GM18870 (cell line): ENCODE results near the gene ART5.

ENCODE experiments used
- ATAC-seq: cut with Tn5 transposase; IDR thresholded peaks from one replicate; pipeline ENCODE4 v1.9.1; 2021; ENCODE audit warnings: moderate library complexity; ENCODE audit not compliant: unreplicated experiment

ART5 gene, protein sequence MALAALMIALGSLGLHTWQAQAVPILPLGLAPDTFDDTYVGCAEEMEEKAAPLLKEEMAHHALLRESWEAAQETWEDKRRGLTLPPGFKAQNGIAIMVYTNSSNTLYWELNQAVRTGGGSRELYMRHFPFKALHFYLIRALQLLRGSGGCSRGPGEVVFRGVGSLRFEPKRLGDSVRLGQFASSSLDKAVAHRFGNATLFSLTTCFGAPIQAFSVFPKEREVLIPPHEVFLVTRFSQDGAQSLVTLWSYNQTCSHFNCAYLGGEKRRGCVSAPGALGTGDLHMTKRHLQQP

DNA sequence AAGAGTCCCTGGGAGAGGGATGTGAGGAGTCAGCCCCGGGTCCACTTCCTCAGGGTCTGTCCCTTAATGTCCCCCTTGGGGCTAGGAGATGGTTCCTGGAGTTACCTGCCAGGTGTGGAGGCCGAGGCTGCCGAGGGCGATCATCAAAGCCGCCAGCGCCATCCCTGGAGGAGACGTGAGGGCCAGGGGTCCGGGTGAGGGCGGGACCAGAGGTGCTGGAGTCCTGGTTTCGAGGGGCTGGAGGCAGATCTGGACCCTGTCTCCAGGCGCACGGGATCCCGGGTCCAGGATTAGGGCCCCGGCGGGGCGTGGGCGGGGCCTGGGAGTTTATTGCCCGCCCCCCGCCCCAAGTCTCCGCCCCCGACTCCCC lies at the start of gene ART5:
TSS of gene ART5 (minus strand) at position 292 of the 370 bp plus-strand sequence. CDS start at position 162, 130 bp downstream.
- no peak for ATAC-seq

DNA sequence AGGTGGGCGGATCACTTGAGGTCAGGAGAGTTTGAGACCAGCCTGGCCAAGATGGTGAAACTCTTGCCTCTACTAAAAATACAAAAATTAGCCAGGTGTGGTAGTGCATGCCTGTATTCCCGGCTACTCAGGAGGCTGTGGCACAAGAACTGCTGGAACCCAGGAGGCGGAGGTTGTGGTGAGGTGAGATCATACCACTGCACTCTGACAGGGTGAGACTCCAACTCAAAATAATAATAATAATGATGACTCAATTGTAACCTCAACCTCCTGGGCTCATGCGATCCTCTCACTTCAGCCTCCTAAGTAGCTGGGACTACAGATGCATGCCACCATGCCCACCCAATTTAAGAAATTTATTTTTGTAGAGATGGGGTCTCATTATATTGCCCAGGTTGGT lies 45.0 kb upstream of the ART5 start:
- ATAC-seq = no peak

DNA sequence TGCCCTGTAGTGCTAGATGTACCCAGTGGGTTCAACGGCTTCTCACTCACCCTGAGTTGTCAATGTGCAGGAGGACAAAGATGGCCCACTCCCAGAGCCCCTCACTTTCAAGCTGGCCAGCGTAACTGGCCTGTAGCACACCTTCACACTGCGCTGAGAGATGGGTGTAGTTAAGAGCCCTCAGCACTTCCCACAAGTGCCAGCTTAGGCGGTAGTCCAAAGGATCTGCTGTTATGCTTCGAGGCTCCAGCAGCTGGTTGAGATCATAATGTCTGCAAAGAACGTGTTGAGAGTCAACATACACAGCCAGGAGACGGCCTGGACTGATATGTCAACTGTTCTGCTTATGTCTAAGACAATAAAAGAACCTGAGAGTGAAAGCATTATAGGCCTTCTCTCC lies 44.1 kb upstream of the ART5 start:
- ATAC-seq = no peak

DNA sequence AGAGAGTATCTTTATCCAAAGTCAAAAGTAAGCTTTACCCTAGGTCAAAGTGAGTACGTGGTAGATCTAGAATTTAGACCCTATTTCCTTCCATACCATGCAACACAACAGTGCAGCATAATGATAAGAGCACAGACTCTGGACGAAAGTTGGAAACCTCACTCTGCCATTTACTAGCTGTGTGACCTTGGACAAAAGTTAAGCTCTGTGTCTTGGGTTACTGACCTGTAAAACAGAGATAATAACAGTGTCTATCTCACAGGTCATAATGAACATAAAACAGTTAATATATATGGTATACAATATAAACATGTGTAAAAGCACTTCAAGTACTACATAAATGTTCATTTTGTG lies 43.0 kb upstream of the ART5 start:
- no peak for ATAC-seq

DNA sequence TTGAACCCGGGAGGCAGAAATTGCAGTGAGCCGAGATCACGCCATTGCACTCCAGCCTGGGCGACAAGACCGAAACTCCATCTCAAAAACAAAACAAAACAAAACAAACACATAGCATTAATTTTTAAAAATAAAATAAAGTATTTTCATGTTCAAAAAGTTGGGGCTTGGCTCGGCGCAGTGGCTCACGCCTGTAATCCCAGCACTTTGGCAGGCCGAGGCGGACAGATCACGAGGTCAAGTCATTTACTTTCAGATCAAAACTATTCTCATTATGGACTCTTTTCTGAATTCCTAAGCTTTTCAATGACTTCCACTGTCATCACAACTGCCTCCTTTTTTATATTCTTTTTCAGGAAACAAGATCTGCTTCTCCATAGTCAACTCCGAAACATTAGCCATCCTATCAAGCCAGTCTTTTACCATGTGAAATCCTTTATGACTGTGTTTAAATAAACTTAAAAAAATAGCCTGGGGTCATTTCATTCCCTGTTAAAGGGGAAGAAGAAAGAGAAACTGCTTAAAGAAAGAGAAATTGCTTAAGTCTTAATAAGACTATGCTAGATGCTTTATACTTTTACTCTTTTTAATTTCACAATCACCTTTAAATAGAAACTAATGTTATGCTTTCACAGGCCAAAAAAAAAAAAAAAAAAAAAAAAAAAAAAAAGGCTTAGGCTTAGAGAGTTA lies 42.5 kb upstream of the ART5 start:
- ATAC-seq = no peak

DNA sequence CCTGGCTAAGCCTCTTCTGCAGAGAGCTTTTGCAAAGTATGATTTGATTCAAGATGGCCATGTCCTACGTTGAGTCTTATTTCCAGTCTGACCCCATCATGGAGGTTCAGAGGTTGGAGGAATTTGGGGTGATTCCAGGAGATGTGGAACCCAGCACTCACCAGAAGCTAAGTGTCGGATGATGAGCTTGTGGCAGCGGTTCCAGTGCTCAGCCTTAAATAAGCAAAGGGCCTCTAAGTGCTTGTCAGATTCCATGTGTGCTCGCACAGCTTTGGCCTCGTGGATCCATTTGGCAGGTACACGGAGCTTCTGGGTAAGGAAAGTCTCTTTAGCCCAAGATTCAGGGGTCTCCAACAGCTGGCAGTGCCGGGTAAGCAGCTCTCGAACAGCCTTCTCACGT lies 41.2 kb upstream of the ART5 start:
- ATAC-seq = no peak

DNA sequence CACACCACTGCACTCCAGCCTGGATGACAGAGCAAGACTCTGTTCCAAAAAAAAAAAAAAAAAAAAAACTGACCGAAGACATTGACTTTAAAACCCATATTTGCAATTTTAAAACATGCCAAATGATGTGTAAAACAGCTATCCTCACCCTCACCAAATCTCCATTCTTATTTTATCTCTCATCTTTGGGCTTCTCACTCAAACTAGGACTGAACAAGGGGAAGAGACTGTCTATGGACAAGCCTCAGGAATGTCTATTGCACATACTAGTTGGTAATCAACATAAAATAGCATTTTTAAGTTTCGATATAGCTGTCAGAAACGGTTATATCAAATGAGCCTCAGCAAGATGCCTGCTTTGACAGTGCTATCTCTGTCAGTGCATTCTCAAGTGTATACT lies 37.3 kb upstream of the ART5 start:
- no peak for ATAC-seq

DNA sequence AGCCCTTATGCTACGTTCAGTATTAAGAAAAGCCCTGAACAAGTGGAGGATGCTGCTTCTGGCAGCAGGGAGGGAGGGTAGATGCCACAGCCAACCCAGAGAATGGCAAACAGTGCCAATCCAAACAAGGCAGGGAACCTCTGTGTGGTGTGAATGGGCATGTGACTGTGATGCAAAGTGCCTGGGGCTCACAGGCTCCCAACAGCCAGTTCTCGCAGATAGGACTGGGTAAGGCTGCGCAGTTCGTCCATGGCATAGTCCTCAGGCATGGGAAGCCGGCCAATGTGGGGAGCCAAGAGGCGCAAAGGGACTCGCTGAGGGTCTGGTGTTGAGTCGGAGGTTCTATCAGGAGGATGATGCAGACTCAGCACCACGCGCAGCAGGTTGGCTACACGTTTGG lies 34.2 kb upstream of the ART5 start:
- no peak for ATAC-seq

DNA sequence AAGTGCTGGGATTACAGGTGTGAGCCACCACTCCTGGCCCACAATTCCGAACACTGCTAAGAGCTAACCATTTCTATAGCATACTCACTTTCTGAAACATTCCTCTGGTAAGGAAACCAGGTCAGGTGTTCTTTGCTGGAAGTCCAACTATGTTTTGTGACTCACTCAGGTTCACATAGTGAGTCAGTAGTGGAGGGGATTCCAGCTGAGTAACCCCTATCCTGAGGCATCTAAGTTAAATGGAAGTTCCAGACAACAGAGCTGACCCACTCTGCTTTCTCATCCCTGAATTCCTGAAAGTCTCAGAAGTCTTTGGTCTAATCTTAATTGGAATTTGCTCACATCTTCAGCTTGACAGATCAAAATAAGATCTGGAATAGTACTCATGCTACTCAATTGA lies 32.4 kb upstream of the ART5 start:
- ATAC-seq = no peak

DNA sequence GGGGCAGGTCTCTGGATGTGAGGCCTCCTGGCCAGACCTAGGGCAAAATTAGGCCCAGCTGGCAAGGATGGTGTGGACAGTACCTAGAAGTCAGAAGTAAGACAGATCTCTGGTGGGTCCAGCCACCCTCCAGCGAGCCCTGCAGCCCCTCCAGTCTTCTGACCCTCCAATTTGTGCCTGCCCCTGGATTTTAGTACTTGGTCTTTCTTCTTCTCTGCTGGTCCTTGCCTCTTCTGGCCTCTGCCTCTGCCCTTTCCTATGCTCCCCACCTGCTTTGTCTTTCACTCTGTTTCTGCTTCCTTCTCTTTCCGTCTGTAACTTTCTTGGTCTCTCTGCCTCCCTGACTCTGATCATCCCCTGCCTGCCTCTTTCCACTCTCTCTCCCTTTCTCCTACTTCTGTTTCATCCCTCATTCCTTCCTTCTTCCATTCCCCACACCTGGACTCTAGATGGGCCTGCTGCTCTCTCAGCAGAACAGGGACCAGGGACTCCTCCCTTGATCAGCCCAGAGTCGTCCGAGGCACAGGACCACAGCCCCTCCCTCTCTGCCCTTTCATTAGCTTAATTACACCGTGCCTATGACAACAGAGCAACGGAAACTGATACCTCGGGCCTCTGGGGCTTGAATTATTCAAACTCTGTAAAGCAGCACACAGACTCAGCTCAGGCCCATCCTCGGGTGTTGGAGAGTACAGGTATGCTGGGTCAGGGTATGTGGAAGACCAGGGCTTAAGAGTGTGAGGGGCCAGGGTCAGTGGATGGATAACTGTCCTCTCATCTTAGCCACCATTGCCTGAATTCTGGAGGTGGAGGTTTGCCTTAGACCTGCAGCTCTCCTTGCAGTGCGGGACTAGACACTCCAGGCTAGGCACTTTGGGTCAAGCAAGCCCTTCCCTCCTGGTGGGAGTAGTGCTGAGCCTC lies 29.8 kb upstream of the ART5 start, which contains the start of gene CHRNA10:
TSS of gene CHRNA10 (minus strand) at position 51 of the 921 bp plus-strand sequence. CDS start 72 bp downstream, outside the sequence.
- no peak for ATAC-seq

DNA sequence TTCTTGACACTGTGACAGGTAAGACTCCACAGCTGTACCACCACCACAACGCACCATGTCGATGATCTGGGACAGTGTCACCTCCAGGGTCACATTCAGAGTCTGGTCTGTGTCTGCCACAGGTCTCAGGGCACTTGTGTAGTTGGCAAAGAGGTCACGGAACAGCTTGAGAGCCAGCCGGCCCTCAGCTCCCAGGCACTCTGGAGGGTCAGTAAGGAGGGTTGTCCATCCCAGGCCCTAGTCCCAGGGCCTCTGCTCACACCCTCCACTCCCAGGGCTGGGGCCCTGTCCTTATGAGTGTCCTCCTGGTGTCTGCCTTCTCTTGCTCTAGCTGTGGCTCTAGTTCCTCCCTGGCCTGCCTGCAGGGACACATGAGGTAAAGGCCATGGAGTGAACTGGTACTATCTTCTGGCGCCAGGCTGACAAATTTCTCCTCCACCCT lies 28.0 kb upstream of the ART5 start:
- ATAC-seq = no peak

DNA sequence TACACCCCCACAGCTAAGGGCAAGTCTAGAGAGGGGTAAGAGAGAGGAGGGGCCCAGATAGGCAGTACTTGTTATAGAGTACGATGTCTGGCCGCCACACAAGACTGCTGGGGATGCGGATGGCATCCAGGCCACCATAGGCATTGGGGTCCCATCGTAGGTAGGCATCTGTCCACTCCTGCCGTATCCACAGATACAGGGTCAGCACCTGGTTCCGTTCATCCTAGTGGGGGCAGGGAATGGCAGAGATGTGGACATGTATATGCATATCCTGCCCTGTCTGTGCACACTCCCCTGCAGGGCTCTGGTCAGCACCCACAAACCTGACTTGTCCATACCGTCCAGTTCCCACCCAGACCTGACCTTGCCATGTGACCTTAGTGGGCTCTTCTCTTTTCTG lies 27.3 kb upstream of the ART5 start:
- no peak for ATAC-seq

DNA sequence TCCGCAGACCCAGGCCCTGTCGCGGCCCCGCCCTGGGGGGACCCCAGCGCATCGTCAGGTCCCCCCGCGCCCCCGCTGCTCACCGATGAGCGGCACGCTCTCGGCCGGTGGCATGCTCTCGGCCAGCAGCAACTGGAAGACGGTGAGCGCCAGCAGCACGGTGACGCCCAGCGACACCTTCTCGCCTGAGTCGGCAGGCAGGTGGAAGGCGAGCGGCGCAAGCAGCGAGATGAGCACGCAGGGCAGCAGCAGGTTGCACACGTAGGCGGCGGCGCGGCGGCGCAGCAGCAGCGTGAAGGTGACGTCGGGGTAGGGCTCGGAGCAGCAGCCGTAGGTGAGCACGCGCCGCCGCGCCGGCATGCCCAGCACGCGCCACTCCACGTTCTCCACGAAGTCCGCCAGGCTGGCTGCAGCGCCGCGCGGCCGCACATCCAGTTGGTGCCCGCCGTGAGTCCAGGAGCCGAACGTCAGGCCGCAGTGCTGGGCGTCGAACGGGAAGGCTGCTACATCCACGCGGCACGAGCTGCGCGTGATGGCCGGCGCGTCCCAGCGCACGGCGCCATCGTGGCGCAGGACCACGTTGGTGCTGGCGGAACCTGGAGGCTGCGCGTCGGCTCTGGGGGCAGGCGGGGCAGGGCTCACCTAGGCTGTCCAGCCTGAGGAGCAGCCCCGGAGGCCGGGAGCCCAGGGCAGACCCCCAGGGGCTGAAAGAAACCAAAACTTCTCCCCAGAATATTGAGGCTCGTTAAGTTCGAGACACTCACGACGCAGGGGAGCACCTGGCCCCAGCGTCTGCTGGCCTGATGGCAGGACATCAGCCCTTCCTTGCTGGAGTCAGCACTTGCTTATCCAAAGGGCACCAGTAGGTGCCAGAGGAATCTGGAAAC lies 25.6 kb upstream of the ART5 start:
- no peak for ATAC-seq

DNA sequence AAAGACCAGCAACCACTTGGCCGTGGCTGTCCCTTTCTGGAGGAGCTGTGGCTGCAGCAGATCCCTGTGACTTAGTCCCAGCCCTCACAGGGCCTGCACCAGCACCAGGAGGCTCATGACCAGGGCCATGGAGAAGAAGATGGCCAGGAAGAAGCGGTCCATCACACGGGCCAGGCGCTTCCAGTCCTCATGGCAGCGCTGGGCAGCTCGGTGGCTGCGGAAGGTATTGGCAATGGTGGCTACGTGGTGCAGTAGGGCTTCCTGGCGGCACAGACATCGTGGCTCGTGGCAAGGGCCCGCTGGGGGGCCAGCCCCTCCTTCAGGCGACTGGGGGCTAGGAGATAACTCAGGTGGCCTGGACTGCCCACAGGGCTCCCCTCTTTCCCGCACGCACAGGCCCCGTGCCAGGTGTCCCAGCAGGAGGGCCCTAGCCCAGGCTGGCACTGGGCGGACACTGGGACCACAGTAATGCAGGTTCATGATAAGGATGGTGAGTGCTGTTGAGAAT lies 24.3 kb upstream of the ART5 start:
- no peak for ATAC-seq

DNA sequence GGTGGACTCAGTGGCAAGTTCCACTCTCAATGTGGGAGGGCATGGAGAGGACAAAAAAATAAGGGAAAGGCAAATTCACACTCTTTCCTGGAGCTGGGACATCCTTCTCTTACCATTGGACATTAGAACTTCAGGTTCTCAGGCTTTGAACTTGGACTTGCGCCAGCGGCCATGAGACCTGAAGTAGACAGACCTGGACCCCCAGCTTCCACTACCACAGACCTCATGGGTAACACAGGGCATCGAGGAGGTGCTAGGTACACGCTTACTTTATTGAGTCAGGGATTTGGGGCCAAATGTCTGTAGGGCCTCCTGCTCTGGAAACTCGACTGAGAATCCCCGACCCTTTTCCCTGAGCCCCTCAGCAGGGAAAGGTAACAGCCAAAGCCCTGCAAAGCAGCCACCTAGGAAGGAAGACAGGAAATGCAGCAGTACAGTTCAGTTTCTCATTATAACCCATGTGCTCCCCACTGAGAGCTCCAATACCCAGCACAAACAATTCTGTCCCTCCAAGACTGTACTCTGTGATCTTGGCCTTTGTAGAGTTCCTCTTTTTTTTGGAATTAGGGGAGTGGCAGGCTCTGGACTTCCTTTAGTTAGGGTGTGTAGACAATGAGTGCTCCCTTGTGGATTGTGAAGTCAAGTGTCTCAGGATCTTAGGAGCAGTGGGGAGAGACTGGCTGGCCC lies 23.7 kb upstream of the ART5 start:
- no peak for ATAC-seq

DNA sequence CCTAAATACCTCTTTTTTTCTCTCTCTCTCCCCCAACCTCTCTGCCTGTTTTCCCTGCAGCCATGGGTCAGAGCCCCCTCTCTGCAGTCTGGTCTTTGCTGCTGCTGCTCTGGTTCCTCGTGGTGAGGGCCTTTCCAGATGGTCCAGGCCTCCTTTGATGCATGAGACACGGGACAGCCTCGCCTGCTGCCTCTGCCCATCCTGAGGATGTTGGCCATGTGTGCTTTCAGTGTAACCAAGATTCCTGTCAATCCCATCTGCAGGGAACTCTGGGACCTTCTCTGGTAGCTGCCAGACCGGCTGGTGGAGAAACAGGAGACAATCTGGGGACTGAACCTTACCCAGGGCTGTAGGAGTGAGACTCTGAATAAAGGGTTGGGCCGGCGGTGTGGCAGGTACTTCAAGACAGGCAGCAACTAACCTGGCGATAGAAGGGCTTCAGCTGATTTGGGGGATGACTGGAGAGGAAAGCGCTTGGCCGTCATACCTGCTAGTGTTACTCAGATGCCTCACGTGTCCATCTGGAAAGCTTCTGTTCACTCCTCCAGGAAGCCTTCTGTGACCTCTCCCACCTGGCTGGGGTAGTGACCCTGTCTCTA lies 22.3 kb upstream of the ART5 start:
- ATAC-seq = no peak

DNA sequence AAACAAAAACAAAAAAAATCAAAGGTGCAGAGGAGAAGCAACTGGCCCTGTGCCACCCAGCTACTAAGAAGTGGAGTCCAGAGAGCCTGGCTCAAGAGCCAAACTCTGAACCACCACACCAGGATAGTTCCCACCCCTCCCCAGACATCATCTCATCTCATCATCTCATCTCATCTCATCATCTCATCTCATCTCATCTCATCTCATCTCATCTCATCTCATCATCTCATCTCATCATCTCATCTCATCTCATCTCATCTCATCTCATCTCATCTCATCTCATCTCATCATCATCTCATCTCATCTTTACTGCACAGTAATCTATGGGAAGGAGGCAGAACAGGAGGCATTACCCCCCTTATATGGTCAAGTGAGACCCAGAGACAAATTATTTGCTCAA lies 21.1 kb upstream of the ART5 start:
- ATAC-seq = no peak

DNA sequence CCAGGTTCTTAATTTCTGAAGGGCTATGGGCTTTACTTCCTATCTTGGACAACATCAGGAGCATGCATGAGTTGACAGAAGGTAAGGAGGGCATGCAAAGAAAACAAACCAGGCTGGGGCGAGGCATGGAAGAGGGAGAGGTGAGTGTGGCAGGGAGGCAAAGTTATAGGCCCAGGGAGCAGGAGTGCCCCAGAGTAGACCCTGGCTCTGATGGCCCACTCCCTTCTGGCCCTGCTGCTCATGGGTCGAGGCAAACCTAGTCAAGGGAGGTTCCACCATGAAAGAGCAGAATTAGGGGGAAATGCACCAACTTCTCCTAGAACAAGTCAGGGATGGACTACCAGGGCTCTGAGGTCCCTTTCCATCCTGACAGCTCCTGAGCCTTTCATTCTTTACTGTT lies 19.2 kb upstream of the ART5 start:
- no peak for ATAC-seq
